ENCODE results near the gene MAPRE2.
"Not testable (repeated sequence)": the region's sequence is repeated elsewhere in the genome, so short reads cannot be mapped to it uniquely, and the experiment has no call there.

MAPRE2 gene

DNA sequence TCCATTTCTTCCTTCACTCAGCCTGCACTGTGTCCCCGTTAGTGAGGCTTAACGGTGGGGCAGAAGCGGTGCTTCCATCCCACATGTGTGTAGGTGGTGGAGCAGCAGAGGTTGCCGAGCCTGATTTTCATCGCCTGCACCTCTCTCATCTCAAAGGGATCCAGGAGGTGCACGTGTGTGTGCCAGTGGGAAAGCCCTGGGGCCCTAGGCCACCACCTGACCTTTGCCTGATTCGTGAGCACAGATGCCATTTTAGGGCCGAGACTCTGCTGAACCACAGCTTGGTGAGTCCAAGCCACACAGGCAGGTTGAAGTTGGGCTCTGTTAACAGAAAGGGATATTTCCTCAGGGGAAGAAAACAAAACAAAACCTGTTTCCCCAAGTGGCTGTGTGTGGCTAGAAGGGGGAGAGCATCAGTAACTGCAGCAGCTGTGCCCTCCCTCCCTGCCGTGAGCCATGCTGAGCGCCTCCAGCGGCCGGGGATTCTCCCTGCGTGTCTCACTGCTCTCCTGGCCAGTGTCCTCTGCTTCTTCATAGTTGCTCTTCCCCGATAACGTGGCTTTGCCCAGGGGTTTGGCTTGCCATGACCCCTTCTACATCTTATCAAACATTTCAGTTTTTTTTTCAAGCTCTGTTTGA, 81.5 kb downstream of the MAPRE2 start:
- DNase-seq (ENCODE audit: low spot score) = peak; percentile 58

DNA sequence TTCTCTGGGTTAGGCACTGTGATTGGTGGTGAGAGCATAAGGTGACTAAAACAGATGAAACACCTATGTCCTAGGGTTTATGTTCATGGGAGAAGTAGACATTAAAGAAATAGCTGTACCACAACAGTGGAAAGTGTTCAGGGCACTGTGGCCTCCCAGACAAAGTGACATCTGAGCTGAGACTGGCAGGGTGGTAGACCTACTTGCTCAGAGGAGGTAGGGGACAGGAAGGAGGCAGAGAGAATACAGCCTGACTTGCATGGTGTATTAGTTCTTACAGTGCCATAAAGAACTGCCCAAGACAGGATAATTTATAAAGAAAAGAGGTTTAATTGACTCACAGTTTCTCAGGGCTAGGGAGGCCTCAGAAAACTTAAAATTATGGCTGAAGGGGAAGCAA, 82.6 kb downstream of the MAPRE2 start:
- DNase-seq (ENCODE audit: low spot score) = no peak

DNA sequence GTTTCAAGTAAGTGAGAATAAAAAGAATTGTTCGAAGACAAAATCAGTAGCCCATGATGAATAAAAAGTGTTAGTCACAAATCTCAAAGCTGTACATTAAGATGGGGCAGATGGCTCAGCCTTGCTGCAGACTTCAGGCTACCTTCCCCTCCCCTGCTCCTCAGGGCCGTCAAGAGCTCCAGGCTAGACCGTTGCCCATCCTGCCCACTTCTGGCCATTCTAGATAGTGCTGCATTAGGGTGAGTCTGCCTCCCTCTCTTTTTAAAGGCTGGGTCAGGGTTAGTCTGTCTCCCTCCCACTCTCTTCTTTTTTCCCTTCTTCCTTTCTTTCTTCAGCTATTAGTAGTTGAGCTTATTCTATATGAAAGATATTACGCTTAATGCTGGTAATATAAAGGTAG, 86.0 kb downstream of the MAPRE2 start:
- no peak for DNase-seq (ENCODE audit: low spot score)

DNA sequence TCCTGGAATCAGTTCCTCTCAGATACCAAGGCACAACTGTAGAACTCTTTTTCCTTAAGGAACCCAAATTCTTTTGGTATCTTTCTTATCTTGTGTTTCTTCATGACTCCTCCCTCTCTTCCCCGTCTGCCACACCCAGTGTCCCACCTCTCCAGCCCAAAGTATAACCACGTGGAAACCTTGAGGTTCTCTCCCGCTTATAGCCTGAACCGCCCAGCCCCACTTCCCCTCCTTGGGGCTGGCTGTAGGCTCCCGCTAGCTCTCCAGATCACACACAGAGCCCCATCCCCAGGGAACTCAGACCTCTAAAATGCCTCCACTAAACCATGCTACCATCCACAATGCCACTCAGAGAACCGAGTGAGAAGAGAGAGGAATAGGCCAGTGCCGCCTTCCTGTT, 87.5 kb downstream of the MAPRE2 start:
- no peak for DNase-seq (ENCODE audit: low spot score)

DNA sequence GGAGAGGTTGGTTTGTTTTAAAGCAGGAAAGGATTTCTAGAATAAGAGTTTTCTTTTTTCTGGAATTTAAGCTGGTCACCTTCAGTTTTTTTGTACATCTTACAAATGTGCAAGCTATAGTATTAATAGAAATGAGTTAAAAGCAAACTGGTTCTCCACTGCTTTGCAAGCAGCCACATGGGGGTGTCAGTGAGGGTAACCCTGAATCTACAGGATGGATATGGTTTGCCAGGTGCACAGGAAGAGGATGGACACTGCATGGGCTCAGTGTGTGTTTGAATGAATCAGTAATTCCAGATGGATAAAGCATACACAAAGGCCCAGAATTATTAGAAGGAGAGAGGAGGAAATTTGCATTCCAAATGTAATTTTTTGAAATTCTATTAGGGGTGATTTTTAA, 89.0 kb downstream of the MAPRE2 start:
- DNase-seq (ENCODE audit: low spot score) = no peak

DNA sequence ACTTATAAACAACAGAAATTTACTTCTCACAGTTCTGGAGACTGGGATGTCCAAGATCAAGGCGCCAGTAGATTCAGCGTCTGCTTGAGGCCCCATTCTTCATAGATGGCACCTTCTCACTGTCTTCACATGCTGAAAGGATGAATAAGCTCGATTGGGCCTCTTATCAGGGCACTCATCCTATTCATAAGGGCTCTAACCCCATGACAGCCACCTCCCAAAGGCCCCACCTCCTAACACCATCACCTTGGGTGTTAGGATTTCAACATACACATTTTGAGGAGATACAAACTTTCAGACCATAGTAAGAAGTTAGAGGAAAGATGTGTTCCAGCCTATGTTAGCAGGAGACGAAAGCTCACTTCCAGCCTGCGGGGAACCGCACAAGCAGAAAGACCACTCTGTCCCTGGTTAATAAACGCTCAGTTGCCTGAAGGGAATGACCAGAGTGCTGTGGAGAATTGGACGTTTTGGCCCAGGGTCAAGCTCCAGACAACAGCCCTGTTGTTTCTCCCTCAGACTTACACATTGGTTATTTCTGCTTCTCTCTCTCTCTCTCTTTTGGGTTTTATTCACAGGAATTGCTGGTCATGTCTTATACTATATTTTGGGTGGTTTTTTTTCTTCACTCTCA, 90.3 kb downstream of the MAPRE2 start:
- peak; percentile 91 for DNase-seq (ENCODE audit: low spot score)

DNA sequence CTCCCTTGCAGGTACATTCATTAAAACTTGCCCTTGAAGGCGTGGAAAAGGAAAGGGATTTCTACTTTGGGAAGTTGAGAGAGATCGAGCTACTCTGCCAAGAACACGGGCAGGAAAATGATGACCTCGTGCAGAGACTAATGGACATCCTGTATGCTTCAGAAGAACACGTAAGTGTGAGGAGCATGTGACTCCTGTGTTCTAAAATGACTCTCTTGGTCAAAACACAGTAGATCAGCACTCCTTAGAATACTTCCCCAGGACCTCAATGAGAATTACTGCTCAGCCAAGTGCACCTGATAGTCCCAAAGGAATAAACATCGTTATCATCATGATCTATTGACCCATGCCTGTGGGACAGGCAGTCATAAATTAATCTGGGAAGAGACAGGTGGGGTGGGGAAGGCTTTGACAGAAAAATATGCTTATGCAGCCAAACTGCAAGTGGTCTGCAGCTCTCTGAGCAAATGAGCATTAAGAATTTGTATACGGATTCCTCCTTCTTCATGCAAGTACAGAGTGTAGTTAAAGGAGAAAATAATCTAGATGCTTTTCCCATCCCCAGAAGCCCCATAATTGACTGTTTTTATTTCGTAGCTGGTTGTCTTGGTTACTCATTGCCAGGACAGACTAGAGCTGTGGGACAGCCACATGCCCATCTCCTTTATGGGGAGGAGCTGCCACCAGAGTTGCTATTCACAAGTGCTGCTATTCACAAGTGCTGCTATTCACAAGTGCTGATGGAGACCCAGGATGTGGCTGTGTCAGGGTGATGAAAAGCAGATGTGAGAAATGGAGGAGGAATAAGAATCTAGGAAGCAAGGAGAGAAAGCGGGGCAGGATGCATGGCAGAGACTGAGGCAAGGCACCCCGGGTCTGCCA, 91.0 kb downstream of the MAPRE2 start:
- DNase-seq (ENCODE audit: low spot score) = peak; percentile 41

DNA sequence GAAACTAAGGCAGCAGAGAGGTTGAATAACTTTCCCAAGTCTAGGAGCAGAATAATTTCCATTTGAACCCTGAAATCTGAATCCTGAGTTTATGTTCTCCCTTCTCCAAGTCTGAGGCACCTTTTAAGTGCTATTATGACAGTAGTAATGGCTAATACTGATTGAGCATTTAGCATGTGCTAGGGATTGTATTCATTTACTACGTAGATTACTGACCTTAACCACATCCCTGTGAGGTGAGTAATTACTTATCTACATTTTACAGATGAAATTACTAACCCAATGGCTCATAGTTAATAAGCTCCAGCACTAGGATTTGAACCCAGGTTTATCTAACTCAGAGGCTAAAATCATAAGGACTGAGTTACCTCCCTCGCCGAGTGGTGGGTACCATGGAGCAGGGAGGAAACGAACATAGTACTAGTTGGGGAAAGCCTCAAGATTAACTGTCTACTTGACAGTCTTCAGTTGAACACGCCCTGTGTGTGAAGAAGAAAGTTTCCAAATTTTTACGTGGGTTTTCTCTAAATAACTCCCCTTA, 93.0 kb downstream of the MAPRE2 start:
- no peak for DNase-seq (ENCODE audit: low spot score)

DNA sequence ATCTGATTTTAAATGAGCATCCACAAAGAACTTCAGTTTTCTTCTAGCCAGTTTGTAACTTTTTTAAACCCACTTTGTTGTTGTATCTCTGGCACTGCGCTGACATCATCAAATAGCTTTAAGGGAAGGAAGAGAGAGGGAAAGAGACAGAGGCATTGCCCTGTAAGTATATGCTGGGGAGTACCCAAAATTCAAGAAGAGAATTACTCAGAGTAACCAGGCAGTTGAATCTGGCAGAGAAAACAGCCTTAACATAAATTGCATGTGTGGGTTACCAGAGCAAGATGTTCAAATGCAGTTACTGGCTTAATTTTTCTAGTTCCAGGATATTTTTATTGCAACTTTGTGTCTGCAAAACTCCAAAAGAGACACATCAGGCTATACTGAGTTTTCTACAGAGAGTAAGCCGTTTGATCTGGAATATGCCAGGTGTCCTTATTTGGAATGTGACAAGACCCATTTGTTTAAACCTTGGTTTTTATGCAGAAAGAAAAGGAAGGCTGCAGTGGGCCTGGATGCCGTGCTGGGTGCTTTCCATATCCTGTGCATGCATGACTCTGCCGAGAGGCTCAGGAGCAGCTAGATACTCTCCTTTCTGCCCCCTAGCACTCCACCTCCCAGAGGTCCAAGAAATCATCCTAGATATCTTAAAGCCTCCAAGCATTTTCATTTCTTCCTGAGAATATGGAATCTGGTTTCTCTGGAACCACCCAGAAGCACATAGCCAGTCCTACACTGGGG, 93.7 kb downstream of the MAPRE2 start:
- DNase-seq (ENCODE audit: low spot score) = no peak

DNA sequence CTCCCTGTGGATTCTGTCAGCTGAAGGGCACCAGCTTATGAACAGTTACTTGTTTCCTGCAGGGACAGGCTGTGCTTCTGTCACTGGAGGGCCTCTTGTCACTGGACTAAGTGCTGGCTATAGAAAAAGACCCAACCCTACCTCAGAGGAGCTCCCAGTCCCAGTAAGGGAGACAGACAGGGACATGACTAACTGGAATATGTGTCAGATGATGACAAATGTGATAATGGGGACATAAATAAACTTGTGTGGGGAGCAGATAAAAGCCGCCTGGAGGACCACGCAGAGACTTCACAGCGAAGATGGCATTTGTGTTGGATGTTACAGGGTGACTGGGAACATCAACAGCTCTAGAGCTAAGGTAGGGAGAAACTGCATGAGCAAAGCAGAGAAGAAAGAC, 95.0 kb downstream of the MAPRE2 start:
- no peak for DNase-seq (ENCODE audit: low spot score)

DNA sequence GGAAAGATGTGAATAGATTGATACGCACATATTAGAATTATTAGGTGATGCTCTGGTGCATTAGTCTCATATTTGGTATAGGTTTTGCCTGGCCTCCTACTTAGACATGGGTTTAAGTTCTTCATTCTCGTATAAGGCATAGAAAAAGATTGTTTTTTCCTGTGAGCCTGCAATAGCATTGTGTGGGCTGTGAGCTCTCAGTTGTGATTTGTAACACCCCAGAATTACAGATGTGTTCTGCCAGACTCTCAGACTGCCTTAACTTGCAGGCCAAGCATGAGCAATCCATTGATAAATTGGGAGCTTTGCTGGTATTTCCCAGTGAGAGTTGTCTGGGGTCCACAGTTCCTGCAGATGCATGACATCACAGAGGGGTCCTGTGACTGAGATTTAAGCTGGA, 95.7 kb downstream of the MAPRE2 start:
- no peak for DNase-seq (ENCODE audit: low spot score)

DNA sequence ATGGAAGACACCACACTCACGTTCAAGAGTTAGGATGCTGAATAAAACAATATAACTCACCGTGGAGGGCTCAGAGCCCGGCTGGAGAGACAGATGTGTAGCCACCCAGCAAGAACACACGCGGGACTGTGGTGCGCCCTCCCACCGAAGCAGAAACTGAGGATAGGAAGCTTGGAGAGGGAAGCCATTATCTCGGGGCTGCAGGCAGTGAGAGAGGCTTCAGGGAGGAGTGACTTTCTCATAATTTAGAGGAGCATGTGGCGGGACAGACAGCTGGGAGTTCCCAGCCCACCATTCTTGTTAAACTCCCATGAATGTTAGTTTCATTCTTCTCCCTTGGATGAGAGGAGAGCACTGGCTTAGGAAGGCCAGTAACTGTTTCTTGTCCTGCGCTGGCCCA, 96.4 kb downstream of the MAPRE2 start:
- DNase-seq (ENCODE audit: low spot score) = no peak

DNA sequence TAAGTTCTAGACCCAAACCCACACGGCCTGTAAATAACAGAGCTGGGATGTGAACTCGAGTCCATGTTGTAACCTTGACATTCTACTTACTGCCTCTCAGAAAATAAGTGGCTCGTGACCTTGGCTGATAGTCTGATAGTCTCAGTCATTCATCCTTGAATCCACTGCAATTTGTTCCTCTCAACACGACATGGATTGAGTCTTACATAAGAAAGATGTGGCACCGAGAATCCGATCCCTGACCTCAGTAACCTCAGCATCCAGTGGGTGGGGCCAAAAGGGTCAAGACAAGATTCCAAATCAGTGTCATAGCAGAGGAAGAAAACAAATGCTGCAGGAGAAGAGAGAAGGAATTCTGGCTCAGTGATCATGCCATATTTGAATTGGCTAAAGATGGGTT, 97.6 kb downstream of the MAPRE2 start:
- no peak for DNase-seq (ENCODE audit: low spot score)

DNA sequence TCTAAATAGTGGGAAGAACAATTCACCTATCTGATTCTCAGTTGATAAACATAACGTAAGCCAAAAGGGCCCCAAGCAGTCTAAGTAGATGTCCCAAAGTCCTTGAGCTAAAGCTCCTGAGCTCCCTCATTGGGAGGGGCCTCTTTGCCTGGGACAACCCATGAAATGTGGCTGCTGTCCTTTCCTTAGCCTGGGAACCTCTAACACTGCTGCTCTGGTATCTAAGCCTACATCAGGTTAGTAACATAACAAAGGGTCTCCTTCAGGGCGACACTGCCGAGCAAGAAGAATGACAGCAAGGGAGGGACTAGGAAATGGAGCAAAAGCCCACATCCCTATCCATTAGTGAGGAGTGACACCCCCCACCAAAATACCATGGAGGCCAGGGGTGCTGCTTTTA, 98.3 kb downstream of the MAPRE2 start:
- DNase-seq (ENCODE audit: low spot score) = no peak

DNA sequence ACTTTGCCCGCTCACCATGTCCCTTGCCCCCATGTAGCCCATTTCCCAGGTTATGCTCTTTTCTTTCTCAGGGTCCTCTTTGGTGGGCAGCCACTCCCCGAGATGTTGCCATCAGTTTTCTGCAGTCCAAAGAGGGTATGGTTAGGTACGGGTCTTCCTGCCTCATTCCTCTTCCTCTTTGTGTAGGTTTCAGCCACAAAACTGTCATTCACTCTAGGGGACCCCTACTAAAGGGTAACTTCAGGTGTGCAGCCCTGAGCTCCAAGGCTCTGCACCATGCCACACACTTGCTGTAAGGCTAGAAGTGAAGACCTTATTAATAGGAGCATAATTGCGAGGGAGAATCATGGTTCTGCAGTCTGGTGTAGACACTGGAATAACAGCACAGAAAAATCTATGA, 99.9 kb downstream of the MAPRE2 start:
- DNase-seq (ENCODE audit: low spot score) = no peak

DNA sequence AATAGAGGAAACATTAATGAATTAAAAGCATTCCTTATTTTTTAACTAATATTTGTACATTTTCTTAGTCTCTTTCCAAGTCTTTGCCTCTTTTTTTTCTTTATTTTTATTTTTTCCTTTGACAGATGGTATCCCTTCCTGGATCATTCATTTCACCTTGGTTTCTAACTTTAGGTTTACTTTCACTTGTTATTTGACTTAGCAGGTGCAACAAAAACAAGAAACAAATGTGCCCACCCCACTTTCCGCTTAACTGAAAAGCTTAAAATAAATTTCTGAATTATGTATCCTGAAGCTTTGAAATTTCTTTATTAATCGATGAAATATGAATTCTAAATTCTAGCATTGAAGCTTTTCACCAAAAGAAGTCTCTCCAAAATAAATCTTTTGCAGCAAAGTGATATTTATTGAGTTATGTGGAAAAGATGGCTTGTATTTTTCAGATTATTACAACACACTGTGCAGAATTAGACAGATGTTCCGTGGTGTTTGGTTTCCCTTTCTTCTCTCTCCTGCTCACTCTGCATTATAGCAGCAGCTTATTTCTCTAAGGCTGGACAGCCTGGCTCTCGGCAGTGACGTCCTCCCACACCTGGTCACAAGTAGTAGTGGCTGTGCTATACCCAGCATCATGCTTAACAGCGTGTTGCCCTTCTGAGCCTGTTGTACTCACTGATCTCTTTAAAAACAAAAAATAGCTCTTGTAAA, 100.5 kb downstream of the MAPRE2 start:
- no peak for DNase-seq (ENCODE audit: low spot score)

DNA sequence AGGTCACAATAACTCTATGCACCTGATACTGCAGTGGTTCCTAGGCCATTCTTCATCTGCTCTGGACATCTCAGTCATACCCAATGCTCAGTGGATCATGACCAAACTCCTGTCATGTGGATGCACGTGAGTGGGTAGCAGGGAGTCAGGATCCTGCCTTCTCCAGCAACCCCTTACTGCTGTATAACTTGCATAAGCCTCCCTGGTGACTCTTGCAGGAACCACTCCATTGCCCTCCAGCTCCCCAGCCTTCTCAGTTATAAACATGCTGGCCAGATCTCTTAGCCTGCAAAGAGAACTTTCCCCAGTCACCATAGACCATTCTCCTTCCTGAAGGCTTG, 101.0 kb downstream of the MAPRE2 start:
- no peak for DNase-seq (ENCODE audit: low spot score)

DNA sequence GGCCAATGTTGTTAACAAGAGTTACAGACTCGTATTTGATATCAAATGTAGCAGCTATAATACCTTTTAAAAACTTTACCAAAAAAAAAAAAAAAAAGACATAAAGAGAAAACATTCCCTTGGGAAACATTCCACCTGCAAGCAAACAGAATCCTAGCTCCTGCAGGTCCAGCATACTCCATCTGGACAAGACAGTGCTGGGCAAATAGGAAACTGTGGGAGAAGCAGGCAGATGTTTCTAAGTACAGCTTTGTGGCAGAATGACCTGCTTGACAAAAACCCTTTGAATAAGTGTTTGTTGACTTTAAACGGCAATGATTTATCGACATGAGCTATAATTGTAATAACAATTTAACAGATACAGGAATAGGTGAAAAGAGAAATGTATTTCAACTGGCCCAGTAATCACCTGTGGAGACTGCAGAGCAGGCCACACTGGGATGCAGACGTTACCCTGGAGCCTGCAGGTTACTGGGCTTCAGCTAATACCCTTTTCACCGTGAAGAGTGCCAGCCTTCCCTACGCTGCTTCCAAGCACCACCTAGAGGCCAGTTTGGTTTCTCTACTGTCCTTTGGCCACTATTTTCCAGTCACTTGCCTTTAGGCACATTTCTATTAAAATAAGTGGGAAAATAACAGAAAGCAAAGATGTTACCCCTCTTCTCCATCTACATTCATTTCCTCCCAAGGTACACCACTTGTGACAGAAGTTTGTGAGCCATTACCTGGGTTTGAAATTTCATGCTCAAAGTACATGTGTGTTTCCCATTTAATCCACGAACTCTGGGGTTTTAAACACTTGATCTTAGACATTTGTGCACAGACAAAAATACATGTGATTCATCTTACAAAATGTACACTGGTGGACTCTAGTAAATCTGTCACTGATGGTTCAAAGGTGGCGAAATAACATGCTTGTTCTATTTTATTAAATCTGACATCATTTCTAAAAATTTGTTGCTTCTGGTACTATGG, 102.7 kb downstream of the MAPRE2 start:
- DNase-seq (ENCODE audit: low spot score) = peak; percentile 82

DNA sequence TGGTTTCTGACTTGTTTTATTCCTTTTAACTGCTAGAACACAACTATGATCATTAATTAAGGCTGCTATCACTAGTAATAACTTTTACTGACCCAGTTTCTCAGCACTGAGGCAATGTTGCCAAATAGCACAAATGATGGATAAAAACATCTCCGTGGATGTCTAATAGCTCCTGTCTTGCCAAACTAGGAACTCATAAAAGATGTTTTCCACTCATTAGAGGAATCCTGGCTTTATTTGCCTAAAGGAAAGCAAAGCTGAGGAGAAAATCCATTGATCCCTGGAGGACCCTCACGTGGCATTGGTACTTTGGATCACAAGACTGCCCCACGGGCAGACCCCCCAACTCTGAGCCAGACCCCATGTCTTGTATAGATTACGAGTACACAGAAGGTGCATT, 103.5 kb downstream of the MAPRE2 start:
- no peak for DNase-seq (ENCODE audit: low spot score)

DNA sequence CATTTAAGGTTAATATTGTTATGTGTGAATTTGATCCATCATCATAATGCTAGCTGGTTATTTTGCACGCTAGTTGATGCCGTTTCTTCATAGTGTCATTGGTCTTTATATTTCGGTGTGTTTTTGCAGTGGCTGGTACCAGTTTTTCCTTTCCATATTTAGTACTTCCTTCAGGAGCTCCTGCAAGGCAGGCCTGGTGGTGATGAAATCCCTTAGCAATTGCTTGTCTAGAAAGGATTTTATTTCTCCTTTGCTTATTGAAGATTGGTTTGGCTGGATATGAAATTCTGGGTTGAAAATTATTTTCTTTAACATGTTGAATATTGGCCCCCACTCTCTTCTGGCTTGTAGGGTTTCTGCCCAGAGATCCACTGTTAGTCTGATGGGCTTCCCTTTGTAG, 109.0 kb downstream of the MAPRE2 start:
- DNase-seq (ENCODE audit: low spot score) = not testable (repeated sequence)

All from globus pallidus (tissue), 1 donor.